CD4-positive, alpha-beta T cell treated with Interleukin-21 for 1 hour (primary cell): ENCODE results near the gene OR1F1.
"Not testable (repeated sequence)": the region's sequence is repeated elsewhere in the genome, so short reads cannot be mapped to it uniquely, and the experiment has no call there.

Experiments
- DNase-seq: peaks from one replicate; pipeline ENCODE4 v3.0.0-alpha.2; 2020

Gene OR1F1

DNA sequence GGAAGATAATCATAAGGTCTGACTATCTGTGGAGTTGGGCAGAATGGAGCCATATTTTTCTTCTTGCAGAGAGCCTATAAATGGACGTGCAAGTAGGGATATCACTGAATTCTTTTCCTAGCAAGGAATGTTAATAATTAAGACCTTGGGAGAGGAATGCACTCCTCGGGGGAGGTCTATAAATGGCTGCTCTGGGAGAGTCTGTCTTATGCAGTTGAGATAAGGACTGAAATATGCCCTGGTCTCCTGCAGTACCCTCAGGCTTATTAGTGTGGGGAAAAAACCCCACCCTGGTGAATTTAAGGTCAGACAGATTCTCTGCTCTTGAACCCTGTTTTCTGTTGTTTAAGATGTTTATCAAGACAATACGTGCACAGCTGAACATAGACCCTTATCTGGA, 17.9 kb downstream of the OR1F1 start:
- DNase-seq, result not testable (repeated sequence)

- no peak for DNase-seq
These were observed 19.3 kb downstream of the OR1F1 start for GRCh38 chr16:3207086-3207953.

- DNase-seq, result no peak
These were observed 24.0 kb downstream of the OR1F1 start for GRCh38 chr16:3212006-3212405.

DNA sequence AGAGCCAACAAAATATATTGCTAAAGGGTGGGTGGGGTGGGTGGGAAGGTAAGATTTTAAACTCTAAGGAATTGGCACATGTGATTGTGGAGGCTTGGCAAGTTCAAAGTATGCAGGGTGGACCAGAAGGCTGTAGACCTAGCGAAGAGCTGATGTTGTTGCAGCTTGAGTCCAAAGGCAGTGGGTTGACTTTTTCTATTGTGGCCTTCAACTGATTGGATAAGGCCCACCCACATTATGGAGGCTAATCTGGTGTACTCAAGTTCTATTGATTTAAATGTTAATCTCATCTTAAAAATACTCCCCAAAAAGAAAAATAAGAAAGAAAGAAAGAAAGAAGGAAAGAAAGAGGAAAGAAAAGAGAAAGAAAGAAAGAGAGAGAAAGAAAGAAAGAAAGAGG, 24.6 kb downstream of the OR1F1 start:
- no peak for DNase-seq

DNA sequence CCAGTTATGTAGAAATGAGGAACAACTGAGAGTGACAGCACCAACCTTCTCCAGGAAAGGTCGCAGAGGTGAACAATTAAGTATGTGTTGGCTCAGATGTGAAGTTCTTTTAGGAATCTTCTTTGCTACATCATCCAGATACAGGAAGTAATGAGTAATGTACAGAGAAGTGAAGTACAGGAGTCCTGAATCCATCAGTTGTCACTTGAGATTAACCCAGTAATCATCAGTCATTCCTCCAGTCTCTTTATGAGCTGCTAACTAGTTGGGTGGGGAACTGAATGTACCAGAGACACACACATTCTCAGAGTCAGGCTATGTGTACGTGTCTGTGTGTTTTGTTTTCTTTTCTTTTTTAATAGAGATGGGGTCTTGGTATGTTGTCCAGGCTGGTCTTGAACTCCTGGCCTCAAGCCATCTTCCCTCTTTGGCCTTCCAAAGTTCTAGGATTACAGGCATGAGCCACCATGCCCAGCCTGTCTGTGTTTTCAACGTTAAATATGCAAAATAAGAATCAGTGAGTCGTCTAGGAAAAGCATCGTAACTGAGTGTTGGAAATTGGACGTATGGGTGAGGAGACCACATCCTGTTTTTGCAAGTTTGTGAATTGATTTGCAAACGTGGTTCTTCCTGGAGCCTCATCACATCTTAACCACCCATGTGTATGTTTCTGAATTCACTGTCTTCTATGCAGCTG, 27.0 kb downstream of the OR1F1 start:
- peak; percentile 68 for DNase-seq

GRCh38 chr16:3215601-3216262, 27.7 kb downstream of the OR1F1 start:
- DNase-seq, result no peak

DNA sequence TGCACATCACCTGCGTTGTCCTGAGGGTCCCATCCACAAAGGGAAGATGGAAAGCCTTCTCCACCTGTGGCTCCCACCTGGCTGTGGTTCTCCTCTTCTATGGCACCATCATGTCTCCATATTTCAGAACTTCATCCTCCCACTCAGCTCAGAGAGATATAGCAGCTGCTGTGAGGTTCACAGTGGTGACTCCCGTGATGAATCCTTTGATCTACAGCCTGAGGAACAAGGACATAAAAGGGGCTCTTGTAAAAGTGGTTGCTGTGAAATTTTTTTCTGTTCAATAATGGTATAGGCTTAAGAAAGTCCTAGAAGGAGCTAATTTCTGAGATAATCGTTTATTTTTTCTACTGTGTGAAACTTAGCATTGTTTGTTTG, 28.2 kb downstream of the OR1F1 start:
- peak; percentile 28 for DNase-seq

- DNase-seq, result no peak
These were observed 32.8 kb downstream of the OR1F1 start for GRCh38 chr16:3220839-3221238.

DNA sequence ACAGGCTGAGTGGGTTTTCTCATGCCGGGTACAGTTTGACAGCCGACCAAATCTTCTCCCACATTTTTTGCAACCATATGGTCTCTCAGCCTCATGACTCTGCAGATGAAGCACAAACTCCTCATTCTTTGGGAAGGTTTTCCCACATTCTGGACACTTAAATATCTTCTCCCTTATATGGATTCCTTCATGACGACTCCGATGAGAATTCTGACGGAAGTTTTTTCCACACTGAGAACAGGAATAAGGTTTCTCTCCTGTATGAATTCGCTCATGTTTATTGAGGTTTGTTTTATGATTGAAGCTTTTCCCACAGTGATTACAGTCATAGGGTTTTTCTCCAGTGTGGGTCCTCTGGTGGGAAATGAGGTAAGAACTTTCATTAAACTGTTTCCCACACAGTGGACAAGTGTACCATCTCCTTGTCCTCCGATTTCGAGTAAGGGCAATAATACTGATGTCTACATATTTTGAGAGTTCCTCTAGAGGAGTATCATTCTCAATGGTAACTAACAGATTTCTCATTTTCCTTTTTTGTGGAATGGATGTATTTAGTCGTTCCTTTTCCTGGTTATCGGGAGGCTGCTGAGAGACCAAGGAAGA, 36.0 kb downstream of the OR1F1 start:
- no peak for DNase-seq

DNA sequence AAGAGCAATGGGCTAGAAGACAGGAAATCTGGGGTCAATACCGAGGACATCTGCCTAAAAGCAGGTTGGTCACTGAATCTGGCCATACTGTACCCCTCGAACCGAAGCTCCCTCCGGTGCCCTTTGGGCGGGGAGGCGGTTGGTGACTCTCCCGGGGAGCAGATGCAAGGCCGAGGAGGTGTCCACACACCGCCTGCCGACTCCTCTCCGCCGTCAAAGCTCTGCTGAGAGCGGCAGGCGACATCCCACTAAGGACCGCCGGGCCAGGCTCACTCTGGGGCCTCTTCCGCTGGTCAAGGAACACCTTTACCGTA, 46.5 kb downstream of the OR1F1 start:
- no peak for DNase-seq

DNA sequence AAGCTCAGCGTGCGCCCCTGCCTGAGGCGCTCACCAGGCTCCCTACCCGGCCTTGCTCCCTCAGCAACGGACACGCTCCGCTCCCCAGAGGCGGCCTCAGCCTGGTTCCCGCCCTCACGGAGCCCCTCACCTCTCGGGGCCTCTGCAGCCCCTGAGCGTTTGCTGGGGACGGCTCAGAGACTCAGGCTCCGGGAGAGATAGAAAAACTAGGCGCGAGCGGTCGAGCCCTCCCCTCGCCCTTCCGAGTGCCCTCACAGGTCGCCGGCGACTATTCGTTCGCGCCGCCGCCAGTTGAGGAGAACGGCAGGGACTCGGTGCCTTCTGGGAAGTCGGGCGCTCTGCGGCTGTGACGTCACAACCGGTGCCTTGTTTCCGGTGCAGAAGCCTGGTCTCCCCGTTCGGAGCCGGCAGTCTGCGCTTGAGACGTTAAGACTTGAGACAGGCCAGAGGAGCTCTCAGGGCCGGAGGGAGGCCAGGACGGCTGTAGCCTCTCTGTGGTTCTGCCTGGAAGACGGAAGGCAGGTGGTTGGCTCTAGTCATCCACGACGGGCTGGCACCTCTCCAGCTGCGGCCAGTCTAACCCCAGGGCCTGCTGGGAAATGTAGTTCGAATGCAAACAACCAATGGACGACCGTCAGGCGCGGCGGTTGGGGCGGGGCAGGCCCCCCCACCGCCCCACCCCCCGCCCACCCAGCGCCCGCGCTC, 47.0 kb downstream of the OR1F1 start, which contains the start of gene ZNF200:
TSS of gene ZNF200 (minus strand) at position 302 of the 705 bp plus-strand sequence. CDS start 1,403 bp downstream, outside the sequence.
- DNase-seq, result peak; percentile 93

GRCh38 chr16:3235856-3236669, 48.1 kb downstream of the OR1F1 start:
- DNase-seq, result peak; percentile 56

DNA sequence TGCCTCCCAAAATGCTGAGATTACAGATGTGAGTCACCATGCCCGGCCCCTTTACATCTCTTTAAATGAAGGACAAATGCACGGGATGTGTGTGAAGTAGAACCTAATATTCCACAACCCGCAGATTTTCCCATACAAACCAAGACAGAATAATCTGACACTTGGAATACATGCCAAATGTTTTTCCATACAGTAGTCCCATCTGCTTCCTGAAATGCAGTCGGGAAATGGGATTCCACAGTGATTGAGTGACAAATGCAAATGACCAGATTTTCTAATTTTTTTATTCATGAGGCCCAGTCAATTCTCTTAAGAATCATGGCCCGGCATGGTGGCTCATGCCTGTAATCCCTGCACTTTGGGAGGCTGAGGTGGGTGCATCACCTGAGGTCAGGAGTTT, 53.8 kb downstream of the OR1F1 start:
- DNase-seq, result no peak

- DNase-seq, result no peak
These were observed 54.7 kb downstream of the OR1F1 start for GRCh38 chr16:3242709-3243108.

DNA sequence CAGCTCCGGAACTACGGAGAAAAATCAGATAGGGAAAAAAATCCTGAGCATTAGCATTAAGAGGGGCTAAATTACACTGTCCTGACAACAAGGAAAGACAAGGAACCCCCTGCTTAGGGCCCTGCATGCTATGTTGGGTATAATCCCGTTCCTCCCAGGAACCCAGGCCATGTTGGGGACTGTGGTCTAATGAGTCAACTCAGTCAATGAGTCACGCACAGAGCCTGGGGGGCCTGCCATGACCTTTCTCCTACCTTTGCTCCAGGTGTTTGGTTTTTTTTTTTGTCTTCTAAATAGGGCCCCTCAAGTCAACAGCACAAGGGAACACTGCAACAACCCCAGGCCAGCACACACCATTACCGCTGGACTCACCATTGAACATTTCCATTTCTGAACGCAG, 55.9 kb downstream of the OR1F1 start:
- DNase-seq, result no peak

DNA sequence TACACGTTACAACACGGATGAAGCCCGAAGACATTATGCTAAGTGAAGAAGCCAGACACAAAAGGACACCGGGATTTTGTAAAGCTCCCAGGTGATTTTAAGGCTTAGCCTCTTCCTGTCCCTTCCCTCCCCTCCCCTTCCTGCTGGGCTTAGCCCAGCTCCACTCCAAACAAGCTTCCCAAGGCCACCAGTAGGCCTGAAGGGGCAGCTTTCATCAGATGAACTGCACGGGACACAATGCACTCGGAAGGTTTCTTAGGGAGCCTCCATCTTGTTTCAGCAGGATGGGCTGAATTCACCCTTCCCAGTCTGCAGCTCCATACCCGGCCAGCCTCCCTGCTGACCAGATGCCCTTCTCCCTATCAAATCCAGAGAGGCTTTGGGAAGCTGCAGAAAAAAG, 58.0 kb downstream of the OR1F1 start:
- no peak for DNase-seq

- no peak for DNase-seq
These were observed 58.9 kb downstream of the OR1F1 start for GRCh38 chr16:3246876-3247275.

GRCh38 chr16:3248596-3248995, 60.6 kb downstream of the OR1F1 start:
- DNase-seq, result no peak

DNA sequence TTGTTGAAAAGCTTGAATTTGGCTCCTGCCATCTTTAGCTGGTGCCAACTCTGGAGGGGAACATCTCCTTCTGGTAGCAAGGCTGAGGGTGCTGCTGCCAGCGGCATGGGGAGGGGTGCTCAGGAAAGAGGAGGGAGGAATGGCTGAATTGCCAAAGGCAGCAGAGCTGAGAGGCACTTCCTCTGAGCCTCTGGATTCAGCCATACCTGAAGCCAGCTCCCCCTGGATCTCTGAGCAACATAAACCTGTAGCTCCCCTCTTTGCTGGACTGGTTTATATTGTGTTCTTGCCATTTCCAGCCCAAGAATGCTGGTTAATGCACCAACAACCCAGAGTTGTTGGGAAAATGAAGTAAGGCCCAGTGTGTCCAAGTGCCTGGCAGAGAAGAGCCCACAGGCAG, 61.0 kb downstream of the OR1F1 start:
- no peak for DNase-seq

DNA sequence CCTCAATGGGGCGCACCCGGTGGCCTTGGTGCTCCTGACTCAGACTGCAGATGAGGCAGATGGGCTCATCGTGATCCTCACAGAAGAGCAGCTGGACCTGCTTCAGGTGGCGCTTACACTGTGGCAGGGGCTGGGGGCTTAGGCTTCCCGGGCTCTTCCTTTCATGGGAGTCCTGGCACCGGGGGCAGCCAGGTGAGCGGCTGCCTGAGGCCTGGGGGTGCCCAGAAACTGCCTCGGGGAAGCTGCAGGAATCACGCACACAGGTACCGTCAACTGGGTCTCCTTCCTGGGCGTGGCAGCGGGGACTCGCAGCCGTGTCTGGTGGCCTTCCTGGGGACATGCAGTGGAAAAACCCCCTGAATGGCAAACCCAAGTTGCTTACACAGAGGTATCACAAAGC, 61.4 kb downstream of the OR1F1 start:
- no peak for DNase-seq

DNA sequence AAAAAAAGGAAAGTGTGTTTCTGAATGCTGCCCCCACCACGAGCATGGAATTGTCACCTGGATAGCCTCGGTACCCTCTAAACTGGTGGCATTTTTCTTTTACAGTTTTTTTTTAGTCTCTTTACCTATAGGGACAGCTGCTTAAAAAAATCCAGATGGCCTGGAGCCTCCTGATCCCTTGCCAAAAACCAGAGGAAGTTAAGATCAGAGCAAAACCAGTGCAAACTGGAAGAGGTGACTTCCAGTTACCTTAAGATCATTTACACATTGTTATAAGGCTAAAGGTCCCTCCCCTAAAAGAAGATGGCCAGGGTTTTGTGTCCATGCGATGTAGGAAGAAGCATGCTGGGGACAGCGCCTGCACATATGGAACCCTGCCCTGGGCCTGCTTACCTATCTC, 65.0 kb downstream of the OR1F1 start:
- DNase-seq, result no peak

- DNase-seq, result no peak
These were observed 66.3 kb downstream of the OR1F1 start for GRCh38 chr16:3254309-3254708.
